HepG2 (cell line): ENCODE results near the gene JAZF1.

Experiments
- CBX5 ChIP-seq: sonication (generic); formaldehyde crosslinking; IDR thresholded peaks from 2 replicates; pipeline ENCODE4 v1.4.0; 2020; ENCODE audit warnings: missing genetic modification reagents, borderline replicate concordance
- EP300 ChIP-seq, 3 experiments: sonication (generic) in 1 of 3; formaldehyde crosslinking in 1 of 3; IDR thresholded peaks; 2 replicates each; pipeline versions ENCODE4 v1.5.1 to v1.6.1; 2011 to 2020; ENCODE audit warnings: low read depth in 2 of 3, low read length in 2 of 3, borderline replicate concordance in 1 of 3, improper control_type of control experiment in 1 of 3, mild to moderate bottlenecking in 1 of 3, missing genetic modification reagents in 1 of 3, moderate library complexity in 1 of 3
- ZFX ChIP-seq: sonication (generic); formaldehyde crosslinking; IDR thresholded peaks from 2 replicates; pipeline ENCODE4 v1.4.0; 2020; ENCODE audit warnings: mild to moderate bottlenecking, low read depth, missing genetic modification reagents, moderate library complexity
- TF ChIP-seq, protein P1 (sequence below): sonication (generic); formaldehyde crosslinking; IDR thresholded peaks from 2 replicates; pipeline ENCODE4 v1.9.0; 2021; ENCODE audit warnings: missing genetic modification reagents, borderline replicate concordance
- TF ChIP-seq, protein P2 (sequence below): sonication (generic); formaldehyde crosslinking; IDR thresholded peaks from 2 replicates; pipeline ENCODE4 v1.8.0; 2022; ENCODE audit warnings: mild to moderate bottlenecking, missing genetic modification reagents, moderate library complexity

DNA sequence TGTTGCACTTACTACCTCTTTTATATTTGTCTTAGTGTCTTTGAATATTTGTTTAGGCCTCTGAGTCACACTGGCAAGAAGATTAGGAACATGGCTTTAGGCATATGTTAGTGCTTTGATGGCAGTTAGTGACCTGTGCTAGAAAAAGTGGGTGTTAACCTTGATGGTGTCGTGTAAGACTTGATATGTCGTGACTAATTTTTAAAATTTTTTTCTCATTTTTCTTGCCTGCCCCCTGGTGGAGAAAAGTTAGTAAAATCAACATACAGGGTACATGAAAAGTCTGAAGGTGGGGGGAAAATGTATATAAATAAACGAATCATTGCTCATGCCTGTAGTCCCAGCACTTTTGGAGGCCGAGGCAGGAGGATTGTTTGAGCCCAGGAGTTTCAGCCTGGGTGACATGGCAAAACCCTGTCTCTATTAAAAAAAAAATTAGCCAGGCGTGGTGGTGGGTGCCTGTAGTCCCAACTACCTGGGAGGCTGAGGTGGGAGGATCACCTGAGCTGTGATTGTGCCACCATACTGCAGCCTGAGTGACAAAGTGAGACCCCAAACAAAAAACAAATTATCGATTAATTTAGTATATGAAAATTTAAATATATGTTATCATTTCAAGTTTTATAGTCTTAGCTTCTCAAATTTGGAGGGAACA lies 396.1 kb downstream of the JAZF1 start:
- TF ChIP-seq CBX5 (CRISPR knock-in tag) (no peak), EP300 (IDR thresholded peaks at IDR 0.05; ENCODE audit: low read depth in 2 of 2, low read length in 2 of 2) (no peak), EP300 (CRISPR knock-in tag; IDR thresholded peaks at IDR 0.05; ENCODE audit: borderline replicate concordance) (no peak), ZFX (CRISPR knock-in tag) (no peak)
- TF ChIP-seq, protein P1, sequence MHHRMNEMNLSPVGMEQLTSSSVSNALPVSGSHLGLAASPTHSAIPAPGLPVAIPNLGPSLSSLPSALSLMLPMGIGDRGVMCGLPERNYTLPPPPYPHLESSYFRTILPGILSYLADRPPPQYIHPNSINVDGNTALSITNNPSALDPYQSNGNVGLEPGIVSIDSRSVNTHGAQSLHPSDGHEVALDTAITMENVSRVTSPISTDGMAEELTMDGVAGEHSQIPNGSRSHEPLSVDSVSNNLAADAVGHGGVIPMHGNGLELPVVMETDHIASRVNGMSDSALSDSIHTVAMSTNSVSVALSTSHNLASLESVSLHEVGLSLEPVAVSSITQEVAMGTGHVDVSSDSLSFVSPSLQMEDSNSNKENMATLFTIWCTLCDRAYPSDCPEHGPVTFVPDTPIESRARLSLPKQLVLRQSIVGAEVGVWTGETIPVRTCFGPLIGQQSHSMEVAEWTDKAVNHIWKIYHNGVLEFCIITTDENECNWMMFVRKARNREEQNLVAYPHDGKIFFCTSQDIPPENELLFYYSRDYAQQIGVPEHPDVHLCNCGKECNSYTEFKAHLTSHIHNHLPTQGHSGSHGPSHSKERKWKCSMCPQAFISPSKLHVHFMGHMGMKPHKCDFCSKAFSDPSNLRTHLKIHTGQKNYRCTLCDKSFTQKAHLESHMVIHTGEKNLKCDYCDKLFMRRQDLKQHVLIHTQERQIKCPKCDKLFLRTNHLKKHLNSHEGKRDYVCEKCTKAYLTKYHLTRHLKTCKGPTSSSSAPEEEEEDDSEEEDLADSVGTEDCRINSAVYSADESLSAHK (CRISPR knock-in tag): no peak
- TF ChIP-seq, protein P2, sequence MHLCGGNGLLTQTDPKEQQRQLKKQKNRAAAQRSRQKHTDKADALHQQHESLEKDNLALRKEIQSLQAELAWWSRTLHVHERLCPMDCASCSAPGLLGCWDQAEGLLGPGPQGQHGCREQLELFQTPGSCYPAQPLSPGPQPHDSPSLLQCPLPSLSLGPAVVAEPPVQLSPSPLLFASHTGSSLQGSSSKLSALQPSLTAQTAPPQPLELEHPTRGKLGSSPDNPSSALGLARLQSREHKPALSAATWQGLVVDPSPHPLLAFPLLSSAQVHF (CRISPR knock-in tag): no peak
